TTC549 (cell line): Measurements from ENCODE around the gene RFX8.
"Not testable (repeated sequence)": the region's sequence is repeated elsewhere in the genome, so short reads cannot be mapped to it uniquely, and the experiment has no call there.

Experiments
- FAIRE-seq: peaks from 2 replicates; lab custom pipeline; 2012; peaks lifted over from hg19 to GRCh38; lab: Jason Lieb, UNC

The RFX8 gene

DNA sequence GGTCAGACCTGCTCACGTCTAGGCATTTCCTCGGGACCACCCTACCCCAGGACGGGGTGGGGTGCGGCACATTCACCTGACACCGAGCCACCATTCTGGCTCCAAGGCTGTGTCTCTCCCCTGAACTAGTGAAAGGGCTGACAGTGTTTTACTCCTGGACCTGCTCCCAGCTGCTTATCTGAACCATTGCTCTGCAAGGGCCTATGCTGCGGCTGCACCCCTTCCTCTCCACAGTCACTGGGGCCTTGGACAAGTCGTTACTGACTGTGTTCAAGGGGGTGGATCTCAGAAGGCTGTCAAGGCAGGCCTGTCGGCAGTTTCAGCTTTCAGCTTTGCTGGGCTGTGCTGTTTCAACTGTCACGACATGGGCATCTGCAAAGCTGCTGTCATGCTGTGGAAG lies 99.3 kb downstream of the RFX8 start:
- FAIRE-seq, result no peak

DNA sequence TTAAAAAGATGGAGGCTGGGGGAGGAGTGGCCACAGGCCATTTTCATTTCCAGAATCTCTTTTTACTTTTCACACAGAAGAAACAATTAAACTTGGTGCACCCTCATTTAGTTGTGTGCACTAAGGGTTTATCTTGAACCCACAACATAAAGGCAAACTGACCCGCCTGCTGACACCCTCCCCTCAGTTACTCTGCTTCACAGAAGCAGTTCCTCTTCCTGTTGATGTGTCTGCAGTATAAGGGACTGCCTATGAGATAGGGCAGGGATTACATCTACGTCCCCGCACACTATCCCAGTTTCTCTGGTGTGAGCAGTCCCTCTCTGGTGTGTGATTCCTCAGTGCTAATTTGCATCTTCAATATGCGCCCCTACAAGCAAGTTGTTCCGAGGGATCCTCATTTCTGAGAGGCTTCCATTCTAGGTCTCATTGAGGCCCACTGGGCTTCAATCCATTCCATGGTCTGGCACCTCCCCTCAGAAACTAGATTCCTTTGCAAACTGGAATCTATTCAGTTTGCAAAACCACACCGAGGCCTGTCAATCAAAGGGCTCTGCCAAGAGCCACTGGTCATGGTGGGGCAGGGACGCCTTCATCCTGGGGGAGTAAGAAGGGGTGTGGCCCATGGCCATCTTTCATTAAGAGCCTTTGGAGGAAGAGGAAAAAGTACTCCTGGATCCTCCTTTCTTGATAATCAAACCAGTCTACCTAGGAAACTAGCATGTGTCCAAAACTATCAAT lies 99.9 kb downstream of the RFX8 start:
- FAIRE-seq, result no peak

DNA sequence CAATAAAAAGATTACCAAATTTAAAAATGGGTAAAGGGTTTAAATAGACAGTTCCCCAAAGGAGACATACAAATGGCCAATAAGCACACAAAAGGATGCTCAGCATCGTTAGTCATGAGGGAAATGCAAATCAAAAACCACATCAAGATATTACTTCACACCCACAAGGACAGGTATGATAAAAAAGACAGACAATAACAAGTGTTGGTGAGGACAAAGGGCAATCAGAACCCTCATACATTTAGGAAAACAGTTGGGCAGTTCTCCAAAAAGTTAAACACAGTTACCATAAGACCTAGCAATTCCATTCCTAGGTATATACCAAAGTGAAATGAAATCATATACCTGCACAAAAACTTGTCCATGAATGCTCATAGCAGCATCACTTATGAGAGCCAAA lies 102.1 kb downstream of the RFX8 start:
- no peak for FAIRE-seq

DNA sequence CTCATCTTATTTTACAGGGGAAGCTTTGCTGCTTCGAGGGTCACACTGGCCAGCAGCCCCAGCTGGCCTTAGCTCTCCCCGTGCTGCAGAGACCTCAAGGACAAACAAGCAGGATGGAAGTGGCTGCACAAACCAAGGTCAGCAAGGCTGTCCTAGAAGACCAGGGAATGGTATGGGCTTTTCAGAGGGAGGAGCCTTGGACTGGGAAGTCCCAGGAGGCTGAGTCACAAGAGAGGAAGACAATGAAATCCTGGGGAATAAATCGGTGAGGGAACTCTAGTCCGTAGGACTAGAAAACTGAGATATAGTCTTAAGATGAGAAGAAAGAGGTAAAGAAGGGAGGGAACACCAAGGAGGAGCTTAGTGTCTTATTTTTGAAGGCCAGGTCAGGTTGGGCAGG lies 103.3 kb downstream of the RFX8 start:
- no peak for FAIRE-seq

DNA sequence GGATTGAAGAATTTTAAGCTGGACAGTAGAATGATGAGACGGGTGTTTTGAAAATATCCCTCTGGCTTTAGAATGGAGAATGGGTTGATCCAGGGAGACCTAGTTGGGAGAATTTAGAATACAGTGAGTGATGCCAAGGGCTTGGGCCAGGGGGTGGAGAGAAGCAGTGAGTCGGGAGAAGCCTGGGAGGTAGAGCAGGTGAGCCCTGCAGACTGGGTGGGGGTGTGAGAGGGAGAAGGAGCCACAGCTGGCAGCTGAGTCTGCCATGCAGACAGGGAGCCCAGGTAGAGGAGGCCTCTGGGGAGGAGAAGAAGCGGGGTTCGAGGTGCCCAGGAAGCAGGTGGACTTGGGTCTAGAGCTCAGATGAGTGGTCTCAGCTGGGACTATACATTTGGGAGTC lies 105.8 kb downstream of the RFX8 start:
- no peak for FAIRE-seq

DNA sequence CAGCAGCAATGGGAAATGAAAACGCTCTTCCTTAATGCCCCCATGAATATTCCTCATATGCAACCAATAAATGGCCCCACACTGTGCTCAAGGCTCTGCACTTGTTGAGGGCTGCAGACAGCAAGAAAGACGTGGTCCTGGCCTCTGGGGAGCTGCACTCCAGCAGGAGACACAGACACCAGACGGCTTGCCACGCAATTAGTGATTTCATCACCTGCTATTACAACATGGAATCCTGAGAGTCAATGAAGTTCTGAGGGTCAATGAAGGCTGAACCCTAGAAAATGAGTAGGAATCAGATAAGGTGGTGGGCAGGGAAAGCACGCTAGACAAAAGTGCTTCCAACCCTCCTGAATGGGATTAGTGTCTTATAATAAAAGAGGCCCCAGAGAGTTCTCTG lies 106.5 kb downstream of the RFX8 start:
- no peak for FAIRE-seq

DNA sequence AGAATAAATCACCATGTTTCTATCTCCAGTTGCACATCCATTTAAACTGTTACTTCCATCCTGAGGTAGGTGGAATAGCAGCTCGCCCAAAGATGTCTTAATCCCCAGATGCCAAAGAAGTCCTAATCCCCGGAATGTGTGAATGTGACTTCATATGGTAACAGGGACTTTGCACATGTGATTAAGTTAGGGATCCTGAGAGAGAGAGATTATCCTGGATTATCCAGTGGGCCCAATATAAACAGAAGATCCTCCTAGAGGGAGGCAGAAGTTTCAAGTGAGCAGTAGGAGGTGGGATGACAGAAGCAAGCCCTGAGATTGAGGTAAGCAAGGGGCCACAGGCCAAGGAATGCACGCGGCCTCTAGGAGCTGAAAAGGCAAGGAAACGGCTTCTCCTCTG lies 107.4 kb downstream of the RFX8 start:
- no peak for FAIRE-seq

DNA sequence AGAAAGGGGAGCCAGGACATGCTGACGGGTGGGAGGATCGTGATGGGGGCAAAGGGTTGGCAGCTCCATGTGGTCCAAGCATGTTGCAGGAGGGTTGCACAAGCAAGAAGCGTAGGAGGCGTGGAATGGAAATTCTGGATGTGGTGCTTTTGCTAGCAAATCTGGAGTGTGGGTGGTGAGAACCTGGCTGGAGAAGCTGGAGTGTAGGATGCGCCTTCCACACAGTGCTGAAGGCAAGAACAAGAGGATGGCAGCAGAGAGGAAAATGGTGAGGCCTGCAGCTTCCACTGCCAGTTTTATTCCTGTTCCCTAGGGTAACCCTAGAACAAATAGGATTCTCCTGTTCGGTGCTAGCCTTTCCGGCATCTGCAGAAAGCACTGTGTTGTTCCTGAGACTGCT lies 110.0 kb downstream of the RFX8 start:
- no peak for FAIRE-seq

DNA sequence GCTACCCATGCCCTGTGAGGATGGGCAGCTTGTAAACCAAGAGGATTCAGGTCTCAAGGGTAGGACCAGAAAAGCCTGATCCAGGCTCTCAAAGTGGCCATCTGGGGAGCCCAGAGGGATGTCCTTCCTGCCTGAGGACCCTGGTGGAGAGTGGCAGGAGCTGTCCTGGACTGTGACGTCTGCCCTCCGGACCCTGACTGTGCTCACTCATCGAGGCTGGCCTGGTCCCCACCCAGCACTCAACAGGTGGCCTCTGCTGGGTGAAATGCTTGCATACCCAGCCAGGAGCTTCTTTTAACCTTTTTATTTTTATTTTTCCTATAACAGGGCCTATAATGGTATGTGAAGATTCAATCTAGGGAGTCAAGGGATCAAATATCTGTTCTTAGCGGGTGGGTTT lies 112.1 kb downstream of the RFX8 start:
- no peak for FAIRE-seq

DNA sequence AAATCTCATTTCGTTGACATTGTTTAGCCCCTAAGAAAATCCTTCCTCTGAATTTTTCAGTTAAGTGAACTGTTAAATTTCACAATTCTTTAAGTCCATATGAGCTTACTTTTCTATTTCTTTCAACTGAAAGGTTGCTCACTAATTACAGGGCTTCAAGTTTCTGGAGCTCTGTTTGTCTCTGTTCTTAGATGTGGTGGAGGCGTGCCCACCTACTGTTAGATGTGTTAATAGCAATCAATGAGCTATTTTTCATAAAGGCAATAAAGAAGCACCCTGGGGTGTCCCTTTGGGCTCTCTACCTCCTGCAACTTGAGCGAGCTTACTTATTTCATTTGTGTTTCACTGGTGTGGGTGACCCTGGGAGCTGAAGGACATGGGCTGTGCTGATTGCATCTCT lies 112.6 kb downstream of the RFX8 start:
- no peak for FAIRE-seq

DNA sequence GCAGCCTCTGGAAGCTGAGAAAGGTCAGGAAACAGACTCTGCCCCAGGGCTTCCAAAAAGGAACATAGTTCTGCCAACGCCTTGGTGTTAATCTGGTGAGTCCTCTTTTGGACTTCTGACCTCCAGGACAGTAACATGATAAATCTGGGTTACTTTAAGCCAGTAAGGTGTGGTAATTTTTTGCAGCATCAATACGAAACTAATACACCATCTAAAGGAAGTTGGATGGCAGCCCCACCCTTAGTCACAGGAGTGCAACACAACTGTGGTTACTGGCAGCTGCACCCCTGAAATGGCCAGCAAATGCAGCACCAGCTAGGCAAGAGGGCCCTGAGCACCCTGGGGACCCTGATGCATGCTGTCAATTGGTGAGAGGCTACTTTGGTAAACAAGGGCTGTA lies 113.4 kb downstream of the RFX8 start:
- FAIRE-seq, result no peak

DNA sequence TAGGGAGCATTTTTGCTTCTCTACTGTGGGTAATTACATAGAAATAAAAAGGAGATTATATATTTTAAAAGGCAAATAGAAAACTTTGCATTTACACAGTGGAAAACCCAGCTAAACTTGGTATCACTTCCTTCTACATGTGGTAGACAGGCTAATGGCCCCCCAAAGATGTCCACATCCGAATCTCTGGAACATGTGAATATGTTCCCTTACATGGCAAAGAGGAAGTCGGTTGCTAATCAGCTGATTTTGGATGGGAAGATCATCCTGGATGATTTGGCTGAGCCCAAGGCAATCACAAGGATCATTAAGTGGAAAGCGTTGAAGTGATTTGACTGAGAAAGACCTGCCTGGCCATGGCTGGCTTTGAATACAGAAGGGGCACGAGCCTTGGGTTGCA lies 113.8 kb downstream of the RFX8 start:
- FAIRE-seq, result no peak

DNA sequence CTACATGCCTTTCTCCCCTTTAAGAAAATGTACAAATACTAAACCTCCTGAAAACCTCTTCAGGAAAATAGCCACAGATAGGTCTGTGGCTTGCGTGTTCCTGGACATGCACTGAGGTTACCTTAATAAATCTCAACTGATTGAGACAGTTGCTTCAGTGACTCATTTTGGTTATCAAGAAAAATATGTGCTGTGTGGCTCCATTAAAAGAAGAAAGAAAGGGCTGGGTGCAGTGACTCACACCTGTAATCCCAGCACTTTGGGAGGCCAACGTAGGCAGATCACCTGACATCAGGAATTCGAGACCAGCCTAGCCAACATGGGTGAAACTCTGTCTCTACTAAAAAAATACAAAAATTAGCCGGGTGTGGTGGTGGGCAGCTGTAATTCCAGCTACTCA lies 114.7 kb downstream of the RFX8 start:
- FAIRE-seq, result no peak

DNA sequence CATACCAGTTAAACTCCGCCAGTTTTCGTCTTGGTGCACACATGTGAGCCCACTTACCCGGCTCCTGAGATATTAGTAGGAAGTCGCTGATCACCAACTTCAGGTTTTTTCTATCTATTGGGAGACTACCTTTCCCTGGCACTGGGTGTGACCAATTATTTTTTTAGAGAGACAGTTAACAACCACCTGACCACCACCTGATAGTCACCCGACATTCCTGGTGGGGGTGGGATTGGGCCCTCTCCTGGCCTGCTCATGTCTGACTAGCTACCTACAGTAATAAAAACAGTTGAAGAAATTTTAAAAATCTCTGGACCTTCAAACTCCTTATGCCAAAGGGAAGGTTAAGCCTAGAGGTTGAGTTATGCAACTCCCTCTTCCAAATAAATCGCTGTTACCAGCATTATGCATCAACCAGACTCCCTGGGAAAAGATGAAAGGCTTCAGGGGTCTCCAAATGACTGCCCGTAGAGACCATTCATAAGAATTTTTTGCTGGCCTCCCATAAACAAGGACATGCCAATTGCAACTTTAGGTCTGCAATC lies 115.4 kb downstream of the RFX8 start:
- no peak for FAIRE-seq

DNA sequence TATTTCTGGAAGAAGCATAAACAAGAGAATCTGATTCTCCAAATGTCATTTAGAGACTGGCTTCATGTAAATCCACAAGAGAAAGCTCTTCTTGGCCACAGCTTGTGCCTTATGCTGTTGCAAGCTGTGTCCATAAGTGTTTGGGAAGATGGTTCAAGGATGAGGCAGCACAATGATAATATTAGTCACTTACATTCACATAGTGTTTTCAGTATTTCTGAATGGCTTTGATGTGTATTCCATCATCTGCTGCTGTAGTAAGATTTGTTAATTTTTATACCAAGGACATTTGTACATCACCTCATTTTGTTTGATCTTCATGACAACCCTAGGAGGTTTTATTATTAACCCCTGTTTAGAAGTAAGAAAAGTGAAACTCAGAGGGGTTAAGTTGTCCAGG lies 117.5 kb downstream of the RFX8 start:
- no peak for FAIRE-seq

DNA sequence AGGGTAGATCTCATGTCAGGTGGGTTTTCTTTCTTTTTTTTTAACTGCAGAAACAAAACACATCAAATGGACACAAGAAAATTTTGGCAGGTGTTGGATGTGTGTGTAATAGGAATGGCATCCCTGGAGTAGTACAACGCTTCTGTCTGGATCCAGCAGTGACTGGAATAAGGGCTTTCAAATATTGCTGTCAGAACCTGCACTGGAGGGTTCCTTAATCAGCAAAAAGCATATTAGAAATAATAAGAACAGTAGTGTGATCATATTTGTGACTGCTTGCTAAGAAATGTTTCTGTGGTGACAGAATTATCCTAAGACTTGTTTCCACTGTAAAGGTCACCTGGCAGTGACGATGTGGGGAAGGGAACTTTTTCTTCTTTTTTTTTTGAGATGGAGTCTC lies 118.4 kb downstream of the RFX8 start:
- no peak for FAIRE-seq

DNA sequence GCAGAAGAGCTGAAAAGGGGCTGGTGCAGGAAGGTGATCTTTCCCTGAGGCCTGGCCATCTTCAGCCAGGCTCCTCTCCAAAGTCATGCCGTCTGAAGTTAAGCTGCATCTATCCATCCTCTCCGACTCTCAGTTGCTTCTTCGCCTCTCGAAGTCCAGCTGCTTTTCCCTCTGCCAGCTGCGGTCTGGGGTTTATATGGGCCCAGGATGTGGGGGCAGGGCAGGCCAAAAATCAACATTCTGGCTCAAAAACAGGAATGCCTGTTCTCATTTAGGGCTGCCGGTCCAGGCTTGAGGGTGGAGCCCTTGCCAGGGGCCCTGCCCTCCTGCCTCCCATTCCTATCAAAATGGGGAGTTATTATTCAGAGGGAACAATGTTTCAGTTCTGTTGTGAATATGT lies 118.9 kb downstream of the RFX8 start:
- FAIRE-seq, result no peak

DNA sequence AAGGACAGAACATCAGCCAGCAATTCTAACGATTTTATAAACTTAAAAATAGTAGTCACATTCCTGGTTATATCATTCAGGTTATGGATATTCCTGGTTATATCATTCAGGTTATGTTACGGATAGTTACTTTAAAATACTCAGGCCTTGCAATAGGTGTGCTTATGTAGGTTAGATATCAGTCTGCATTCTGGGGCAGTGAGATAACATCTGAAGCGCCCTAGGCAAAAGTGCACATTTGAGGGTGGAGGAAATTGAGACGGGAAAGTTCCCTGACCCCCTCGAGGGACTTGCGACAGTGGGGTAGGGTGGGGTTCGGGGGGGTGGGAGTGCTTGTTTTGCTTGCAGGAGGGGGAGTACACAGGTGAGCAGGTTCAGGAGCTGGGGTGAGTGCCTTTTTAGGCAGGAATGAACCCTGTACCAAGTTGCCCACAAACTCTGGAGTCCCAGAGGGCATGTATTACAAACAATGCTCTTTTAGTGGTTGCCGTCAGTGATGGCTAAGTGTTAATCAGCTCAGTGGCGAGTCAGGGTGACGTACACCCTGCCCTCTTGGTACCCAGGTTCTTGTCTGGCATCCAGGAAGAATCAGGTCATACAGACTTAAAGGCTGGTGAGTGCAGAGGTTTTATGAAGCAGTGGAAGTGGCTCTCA lies 119.4 kb downstream of the RFX8 start:
- no peak for FAIRE-seq

DNA sequence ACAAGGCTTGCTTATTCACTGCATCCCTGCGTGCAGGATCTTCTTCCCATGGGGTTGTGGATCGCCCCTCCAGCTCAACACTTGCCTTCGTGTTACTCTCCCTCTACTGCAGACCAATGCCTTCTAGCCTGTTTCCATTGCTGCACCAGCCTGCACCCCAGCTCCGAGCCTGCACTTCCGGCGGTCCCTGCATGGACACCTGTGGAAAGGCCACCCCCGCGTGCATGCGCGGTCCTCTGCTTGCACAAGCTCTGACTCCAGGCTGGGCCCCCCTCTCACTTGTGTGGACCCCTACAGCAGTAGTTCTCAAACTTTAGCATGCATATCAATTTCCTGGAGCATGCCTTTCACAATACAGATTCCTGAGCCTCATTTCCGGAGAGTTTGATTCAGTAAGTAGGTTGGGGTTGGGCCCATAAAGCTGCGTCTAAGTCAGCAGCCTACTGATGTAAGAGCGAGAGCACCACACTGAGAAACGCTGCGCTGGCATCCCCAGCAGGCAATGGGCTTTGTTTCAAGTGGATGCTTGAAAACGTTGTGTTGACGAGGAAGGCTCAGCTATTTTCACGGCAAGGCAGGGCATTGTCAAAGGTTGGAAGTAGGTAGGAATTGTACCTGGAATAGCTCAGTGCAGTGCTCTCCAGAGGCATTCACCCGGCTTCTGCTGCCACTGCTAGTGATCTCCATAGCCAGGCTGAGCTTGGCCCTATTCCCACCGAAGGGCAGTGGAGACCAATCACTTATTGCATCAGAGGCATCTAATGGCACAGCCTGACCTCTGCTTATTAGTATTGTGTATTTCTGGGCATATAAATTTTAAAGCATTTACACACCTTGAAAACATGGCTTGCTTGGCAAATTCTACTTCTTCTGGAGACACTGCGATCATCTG lies 120.2 kb downstream of the RFX8 start:
- FAIRE-seq, result no peak

DNA sequence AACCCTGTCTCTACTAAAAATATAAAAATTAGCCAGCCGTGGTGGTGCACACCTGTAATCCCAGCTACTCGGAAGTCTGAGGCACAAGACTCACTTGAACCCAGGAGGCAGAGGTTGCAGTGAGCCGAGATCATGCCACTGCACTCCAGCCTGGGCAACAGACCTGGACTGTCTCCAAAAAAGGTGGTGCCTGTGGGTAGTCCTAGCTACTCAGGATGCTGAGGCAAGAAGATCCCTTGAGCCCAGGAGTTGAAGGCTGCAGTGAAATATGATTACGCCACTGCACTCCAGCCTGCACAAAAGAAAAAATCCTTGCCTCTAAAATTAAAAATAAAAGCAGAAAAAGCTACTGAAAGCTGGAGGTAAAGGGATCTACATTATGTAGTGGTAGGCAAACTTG lies 122.3 kb downstream of the RFX8 start:
- FAIRE-seq, result not testable (repeated sequence)

DNA sequence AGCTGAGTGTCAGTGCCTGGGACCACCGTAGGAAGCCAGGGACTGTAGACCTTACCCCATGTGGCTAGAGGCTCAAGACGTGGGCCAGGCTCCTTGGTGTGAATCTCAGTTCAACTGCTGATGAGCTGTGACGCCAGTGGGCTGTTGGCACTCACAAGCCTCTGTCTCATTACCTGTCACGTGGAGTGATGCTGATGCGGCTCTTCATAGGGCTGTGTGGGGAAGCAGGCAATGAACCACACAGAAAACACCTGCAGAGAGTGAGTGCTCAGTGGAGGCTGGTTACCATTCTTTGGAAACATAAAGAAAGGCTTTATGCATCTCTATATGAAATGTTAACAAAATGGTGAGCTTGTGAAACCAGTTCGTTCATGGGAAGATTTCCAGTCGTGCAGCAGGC lies 123.7 kb downstream of the RFX8 start:
- no peak for FAIRE-seq

DNA sequence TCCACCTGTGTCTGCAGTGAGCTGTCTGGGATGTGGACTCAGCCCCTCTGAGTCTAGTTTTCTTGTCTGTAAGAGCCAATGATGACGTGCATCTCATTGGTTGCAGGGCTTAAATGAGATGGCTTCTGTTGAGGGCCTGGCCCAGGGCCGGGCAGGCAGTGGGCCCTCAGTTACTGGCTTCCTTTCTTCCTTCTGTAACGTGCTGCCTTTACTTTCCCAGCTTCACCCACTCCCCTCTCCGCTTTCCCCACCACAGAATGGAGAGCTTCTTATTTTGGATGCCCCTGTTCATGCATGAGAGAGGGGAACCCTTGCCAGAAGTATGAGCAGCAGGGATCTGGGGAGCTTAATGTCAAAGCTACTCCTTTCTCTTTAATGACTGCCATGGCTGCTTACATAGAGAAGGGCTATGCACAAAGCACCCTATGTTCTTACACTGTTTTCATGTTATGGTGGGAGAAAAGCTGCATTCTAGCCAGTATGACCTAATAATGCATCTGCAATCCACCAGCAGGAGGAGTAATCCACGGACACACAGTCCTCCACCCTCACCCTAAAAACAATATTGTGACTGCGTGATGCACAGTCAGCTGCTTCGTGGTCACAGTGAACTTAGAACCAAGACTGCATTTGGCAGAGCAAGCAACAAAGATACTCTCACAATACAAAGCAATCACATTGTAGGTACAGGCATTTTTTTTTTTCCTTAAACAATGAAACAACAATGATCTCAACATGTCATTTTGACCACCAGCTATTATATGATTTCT lies 124.8 kb downstream of the RFX8 start:
- no peak for FAIRE-seq
